Colonic mucosa (tissue), 4 donors: Measurements from ENCODE around the gene LSM4. TPM values are rescaled to one million over a fixed set of nuclear protein-coding genes. Genes with fewer than 3 reads are reported as not detected.
"Not testable (repeated sequence)": the region's sequence is repeated elsewhere in the genome, so short reads cannot be mapped to it uniquely, and the experiment has no call there.

Experiments used
- DNase-seq: peaks from one replicate; pipeline ENCODE4 v3.0.0-alpha.2; 2020
- H3K27ac ChIP-seq: fragments of 200-600 bp; one replicate; pipeline ENCODE4 v1.8.0; 2021
- H3K27me3 ChIP-seq: fragments of 200-600 bp; one replicate; pipeline ENCODE4 v1.8.0; 2021
- H3K36me3 ChIP-seq: fragments of 200-600 bp; one replicate; pipeline ENCODE4 v1.8.0; 2021
- H3K4me1 ChIP-seq: fragments of 200-600 bp; one replicate; pipeline ENCODE4 v1.8.0; 2021; ENCODE audit warnings: mild to moderate bottlenecking
- H3K4me3 ChIP-seq: fragments of 200-600 bp; one replicate; pipeline ENCODE4 v1.8.0; 2021
- H3K9ac ChIP-seq, 2 donors: one replicate each; pipeline ENCODE4 v1.7.0; 2013; ENCODE audit warnings: control low read depth in 2 of 2, low read depth in 2 of 2, low read length in 2 of 2
- H3K9me3 ChIP-seq: fragments of 200-600 bp; one replicate; pipeline ENCODE4 v1.8.0; 2021
- CTCF ChIP-seq: fragments of 200-600 bp; IDR thresholded peaks from one replicate; pipeline ENCODE4 v1.8.0; 2022; ENCODE audit warnings: antibody characterized with exemption, mild to moderate bottlenecking
- intact Hi-C: fragments of 100-400 bp; cut with DNase I; formaldehyde crosslinking; loops from one replicate; pipeline ENCODE4 v1.14.1; 2022
- total RNA-seq, 2 donors: library from RNA; stranded (reverse); fragmentation: NEBNext Ultra II Directional in 1 of 2; extraction: Animal tissue kit (Norgen Biotek cat#: 25700) in 1 of 2; gene quantifications; one replicate each; pipeline ENCODE4 v1.2.1, GENCODE V29; 2021
- donor health status: healthy.
- donor health status: DM: no; HTN: no; CAD: no.
- donor health status: DM: no; HTN: no; CAD: no.

Gene LSM4
- total RNA-seq, 2 donors from 2014 or later, result 128 to 308 TPM

GRCh38 chr19:18351544-18351943 lies 28.7 kb upstream of the LSM4 start:
- TF ChIP-seq CTCF, result no peak
- DNase-seq, result no peak
- H3K9ac ChIP-seq, result no peak overlapping the region
- no peaks in the 10 kb centered on the region for H3K4me1 ChIP-seq
- no peaks in the 10 kb centered on the region for H3K9me3 ChIP-seq
- H3K27ac ChIP-seq, result no peak overlapping the region
- H3K4me3 ChIP-seq, result no peak overlapping the region
- H3K27me3 ChIP-seq, result no peaks in the 10 kb centered on the region
- intact Hi-C loops, result loop anchor here (2.0 kb wide), 1 partner anchor 57 kb away; no protein-coding TSS in a partner anchor
- H3K36me3 ChIP-seq, result peaks cover 5% of the 10 kb centered on the region

GRCh38 chr19:18350490-18350889 lies 27.6 kb upstream of the LSM4 start:
- Histone ChIP-seq H3K9ac (no peak overlapping the region), H3K27me3 (no peaks in the 10 kb centered on the region), H3K9me3 (no peaks in the 10 kb centered on the region), H3K27ac (no peak overlapping the region), H3K4me1 (no peaks in the 10 kb centered on the region), H3K4me3 (no peak overlapping the region), H3K36me3 (peaks cover 5% of the 10 kb centered on the region)
- intact Hi-C loops, result loop anchor here (2.0 kb wide), 1 partner anchor 58 kb away; no protein-coding TSS in a partner anchor
- TF ChIP-seq CTCF, result no peak
- no peak for DNase-seq

- Histone ChIP-seq H3K9me3 (no peaks in the 10 kb centered on the region), H3K36me3 (peaks cover 5% of the 10 kb centered on the region), H3K4me1 (no peaks in the 10 kb centered on the region), H3K9ac (no peak overlapping the region), H3K4me3 (no peak overlapping the region), H3K27me3 (no peaks in the 10 kb centered on the region), H3K27ac (no peak overlapping the region)
- DNase-seq, result peak; percentile 78
- peak; percentile 70 for TF ChIP-seq CTCF
- intact Hi-C loops, result loop anchor here (2.0 kb wide), 1 partner anchor 59 kb away; no protein-coding TSS in a partner anchor
Observed at GRCh38 chr19:18349524-18350128, 26.8 kb upstream of the LSM4 start.

- H3K4me3 ChIP-seq, H3K9ac ChIP-seq, DNase-seq, H3K4me1 ChIP-seq, H3K27ac ChIP-seq, H3K27me3 ChIP-seq, H3K9me3 ChIP-seq, intact Hi-C loops, H3K36me3 ChIP-seq: not testable (repeated sequence)
Observed at GRCh38 chr19:18348818-18349339, 26.0 kb upstream of the LSM4 start.

- no peak overlapping the region for H3K4me3 ChIP-seq
- no peak for DNase-seq
- H3K27ac ChIP-seq, result no peak overlapping the region
- H3K9ac ChIP-seq, result no peak overlapping the region
- no peaks in the 10 kb centered on the region for H3K9me3 ChIP-seq
- intact Hi-C loops, result no loop called here
- H3K4me1 ChIP-seq, result no peaks in the 10 kb centered on the region
- TF ChIP-seq CTCF, result no peak
- H3K36me3 ChIP-seq, result peaks cover 5% of the 10 kb centered on the region
- H3K27me3 ChIP-seq, result no peaks in the 10 kb centered on the region
Observed at GRCh38 chr19:18348171-18348570, 25.3 kb upstream of the LSM4 start.

GRCh38 chr19:18346091-18346490 lies 23.2 kb upstream of the LSM4 start:
- no peaks in the 10 kb centered on the region for H3K9me3 ChIP-seq
- H3K27me3 ChIP-seq, result no peaks in the 10 kb centered on the region
- no peaks in the 10 kb centered on the region for H3K4me1 ChIP-seq
- TF ChIP-seq CTCF, result no peak
- peak; percentile 64 for DNase-seq
- peak overlapping the region in 1 of 2 donors; percentile 55 for H3K9ac ChIP-seq
- H3K4me3 ChIP-seq, result no peak overlapping the region
- no peak overlapping the region for H3K27ac ChIP-seq
- intact Hi-C loops, result no loop called here
- peaks cover 5% of the 10 kb centered on the region for H3K36me3 ChIP-seq
